IMR-90 (cell line): ENCODE results near the gene RBBP8. TPM values are rescaled to one million over a fixed set of nuclear protein-coding genes. Genes with fewer than 3 reads are reported as not detected.

Experiments
- ATAC-seq: fragments of 200-7000 bp; cut with Tn5 transposase; 2 replicates; pipeline ENCODE4 v1.9.1; 2020; ENCODE audit warnings: low read depth, mild to moderate bottlenecking, moderate library complexity
- BruUV-seq: library from RNA; stranded (reverse); fragments of 400-500 nt; replicated peaks from 2 replicates; lab custom pipeline; 2021; lab: Mats Ljungman, UMichigan
- CTCF ChIA-PET: fragments of 300-600 bp; formaldehyde crosslinking; extraction: SDS; loops from one replicate; lab custom pipeline; 2021; ENCODE audit warnings: antibody characterized with exemption; lab: Yijun Ruan, JAX
- POLR2A ChIA-PET: fragments of 300-600 bp; sonication (Branson Sonifier 250); formaldehyde crosslinking; loops from one replicate; lab custom pipeline; 2022; ENCODE audit warnings: antibody characterized with exemption; ENCODE audit not compliant: unreplicated experiment; lab: Charles Lee
- DNase-seq: peaks from one replicate; pipeline ENCODE4 v3.0.0; 2013
- H2AFZ ChIP-seq: replicated peaks from 2 replicates; pipeline ENCODE3; 2013; ENCODE audit warnings: low read length, mild to moderate bottlenecking; ENCODE audit not compliant: poor library complexity
- H2AK5ac ChIP-seq: 2 replicates; pipeline ENCODE4 v1.6.1; 2013; ENCODE audit warnings: low read depth, low read length, inconsistent platforms
- H2AK9ac ChIP-seq: replicated peaks from 2 replicates; pipeline ENCODE3; 2013; ENCODE audit warnings: mild to moderate bottlenecking, low read depth, low read length, moderate library complexity; ENCODE audit not compliant: poor library complexity
- H2BK120ac ChIP-seq: 2 replicates; pipeline ENCODE4 v1.6.1; 2013; ENCODE audit warnings: low read depth, low read length, inconsistent platforms
- H2BK15ac ChIP-seq: 3 replicates; pipeline ENCODE4 v1.6.1; 2013; ENCODE audit warnings: low read depth, low read length, inconsistent platforms
- H2BK20ac ChIP-seq: 2 replicates; pipeline ENCODE4 v1.6.1; 2013; ENCODE audit warnings: low read depth, mild to moderate bottlenecking, inconsistent platforms, low read length, moderate library complexity
- H2BK5ac ChIP-seq: 2 replicates; pipeline ENCODE4 v1.6.1; 2013; ENCODE audit warnings: mild to moderate bottlenecking, low read depth, low read length, inconsistent platforms; ENCODE audit not compliant: poor library complexity, severe bottlenecking
- H3K14ac ChIP-seq: replicated peaks from 2 replicates; pipeline ENCODE4 v1.6.1; 2013; ENCODE audit warnings: low read depth, low read length, inconsistent platforms
- H3K18ac ChIP-seq: 2 replicates; pipeline ENCODE4 v1.6.1; 2013; ENCODE audit warnings: low read depth, low read length, control low read depth
- H3K23ac ChIP-seq: 2 replicates; pipeline ENCODE4 v1.6.1; 2013; ENCODE audit warnings: low read depth, low read length, inconsistent platforms
- H3K27ac ChIP-seq: 2 replicates; pipeline ENCODE4 v1.5.1; 2013; ENCODE audit warnings: mild to moderate bottlenecking, control low read depth, low read length; ENCODE audit not compliant: insufficient read depth
- H3K27me3 ChIP-seq: 2 replicates; pipeline ENCODE4 v1.6.1; 2013; ENCODE audit warnings: low read length; ENCODE audit not compliant: control insufficient read depth, insufficient read depth
- H3K36me3 ChIP-seq: 2 replicates; pipeline ENCODE4 v1.6.1; 2013; ENCODE audit warnings: low read length, mixed read lengths; ENCODE audit not compliant: control insufficient read depth, insufficient read depth
- H3K4ac ChIP-seq: 2 replicates; pipeline ENCODE4 v1.6.1; 2013; ENCODE audit warnings: low read depth, low read length, inconsistent platforms
- H3K4me1 ChIP-seq: 2 replicates; pipeline ENCODE4 v1.6.1; 2013; ENCODE audit warnings: low read length, mixed read lengths; ENCODE audit not compliant: control insufficient read depth, insufficient read depth
- H3K4me2 ChIP-seq: 2 replicates; pipeline ENCODE4 v1.6.1; 2013; ENCODE audit warnings: low read depth, mild to moderate bottlenecking, control low read depth, low read length, moderate library complexity
- H3K4me3 ChIP-seq: 2 replicates; pipeline ENCODE4 v1.5.1; 2013; ENCODE audit warnings: low read depth, mild to moderate bottlenecking, control low read depth, low read length, moderate library complexity; ENCODE audit not compliant: insufficient read depth
- H3K56ac ChIP-seq: 2 replicates; pipeline ENCODE4 v1.6.1; 2013; ENCODE audit warnings: low read length, inconsistent platforms; ENCODE audit not compliant: insufficient read depth; ENCODE audit errors: extremely low read depth
- H3K79me1 ChIP-seq, 2 experiments: 2 replicates each; pipeline ENCODE4 v1.6.1; 2013; ENCODE audit warnings: low read length in 2 of 2, inconsistent platforms in 1 of 2, low read depth in 1 of 2
- H3K9ac ChIP-seq: 2 replicates; pipeline ENCODE4 v1.6.1; 2013; ENCODE audit warnings: low read depth, low read length, control low read depth
- H3K9me1 ChIP-seq: 2 replicates; pipeline ENCODE4 v1.6.1; 2013; ENCODE audit warnings: low read length, inconsistent platforms; ENCODE audit not compliant: insufficient read depth
- H3K9me3 ChIP-seq: 2 replicates; pipeline ENCODE4 v1.6.1; 2013; ENCODE audit warnings: low read length; ENCODE audit not compliant: control insufficient read depth, insufficient read depth
- H4K20me1 ChIP-seq: 2 replicates; pipeline ENCODE4 v1.6.1; 2013; ENCODE audit warnings: low read length, inconsistent platforms; ENCODE audit not compliant: insufficient read depth
- H4K5ac ChIP-seq: 2 replicates; pipeline ENCODE4 v1.6.1; 2013; ENCODE audit warnings: mild to moderate bottlenecking, low read depth, low read length, control low read depth
- H4K8ac ChIP-seq, 2 experiments: 2 replicates each; pipeline ENCODE4 v1.6.1; 2013; ENCODE audit warnings: low read depth in 2 of 2, low read length in 2 of 2, control low read depth in 1 of 2, inconsistent platforms in 1 of 2
- H4K91ac ChIP-seq: 2 replicates; pipeline ENCODE4 v1.6.1; 2013; ENCODE audit warnings: low read depth, low read length, inconsistent platforms; ENCODE audit not compliant: insufficient read depth
- BHLHE40 ChIP-seq: fragments of 150-350 bp; IDR thresholded peaks from 2 replicates; pipeline ENCODE4 v1.6.1; 2016; ENCODE audit warnings: mild to moderate bottlenecking, low read depth, low read length
- CEBPB ChIP-seq: IDR thresholded peaks from 2 replicates; pipeline ENCODE4 v1.6.1; 2012; ENCODE audit warnings: low read depth, low read length, improper control_type of control experiment
- CHD1 ChIP-seq: IDR thresholded peaks from 2 replicates; pipeline ENCODE4 v1.6.1; 2012; ENCODE audit warnings: low read depth, low read length, improper control_type of control experiment
- CTCF ChIP-seq: conservative IDR thresholded peaks from 2 replicates; pipeline ENCODE4 v1.5.1; 2012; ENCODE audit warnings: mild to moderate bottlenecking, low read depth, low read length, improper control_type of control experiment
- ELK1 ChIP-seq: fragments of 150-350 bp; IDR thresholded peaks from 2 replicates; pipeline ENCODE4 v1.6.1; 2016; ENCODE audit warnings: low read depth, mild to moderate bottlenecking, low read length, moderate library complexity, borderline replicate concordance
- FOS ChIP-seq: fragments of 150-350 bp; IDR thresholded peaks from 2 replicates; pipeline ENCODE4 v1.6.1; 2016; ENCODE audit warnings: low read depth, low read length
- MAFK ChIP-seq: IDR thresholded peaks from 2 replicates; pipeline ENCODE4 v1.6.1; 2012; ENCODE audit warnings: low read depth, low read length, improper control_type of control experiment
- MAZ ChIP-seq: IDR thresholded peaks from 2 replicates; pipeline ENCODE4 v1.6.1; 2012; ENCODE audit warnings: low read depth, mild to moderate bottlenecking, low read length, improper control_type of control experiment, moderate library complexity, borderline replicate concordance
- MXI1 ChIP-seq: IDR thresholded peaks from 2 replicates; pipeline ENCODE4 v1.6.1; 2012; ENCODE audit warnings: low read depth, mild to moderate bottlenecking, low read length, moderate library complexity, borderline replicate concordance
- NFE2L2 ChIP-seq: fragments of 150-350 bp; IDR thresholded peaks from 2 replicates; pipeline ENCODE4 v1.6.1; 2016; ENCODE audit warnings: low read depth, mild to moderate bottlenecking, low read length
- POLR2A ChIP-seq: IDR thresholded peaks from 2 replicates; pipeline ENCODE4 v1.6.1; 2012; ENCODE audit warnings: mild to moderate bottlenecking, low read depth, low read length
- RAD21 ChIP-seq: IDR thresholded peaks from 2 replicates; pipeline ENCODE4 v1.6.1; 2012; ENCODE audit warnings: low read length, improper control_type of control experiment
- RCOR1 ChIP-seq: IDR thresholded peaks from 2 replicates; pipeline ENCODE4 v1.6.1; 2012; ENCODE audit warnings: mild to moderate bottlenecking, low read length, improper control_type of control experiment; ENCODE audit not compliant: insufficient replicate concordance
- RFX5 ChIP-seq: IDR thresholded peaks from 2 replicates; pipeline ENCODE4 v1.8.0; 2012; ENCODE audit warnings: low read depth, mild to moderate bottlenecking, low read length, moderate library complexity
- SMC3 ChIP-seq: fragments of 150-350 bp; IDR thresholded peaks from 2 replicates; pipeline ENCODE4 v1.6.1; 2016; ENCODE audit warnings: low read depth, mild to moderate bottlenecking, antibody characterized with exemption, low read length, moderate library complexity
- USF2 ChIP-seq: fragments of 150-350 bp; IDR thresholded peaks from 2 replicates; pipeline ENCODE4 v1.6.1; 2017; ENCODE audit warnings: mild to moderate bottlenecking, antibody characterized with exemption, low read length, low read depth
- WGBS, 2 experiments: methylation state at CpG; one replicate each; pipeline versions ENCODE4 v1.1.5 to v1.1.7; 2013; ENCODE audit warnings: missing lambda C conversion rate in 2 of 2; ENCODE audit not compliant: insufficient read length in 1 of 2; ENCODE audit errors: extremely low coverage in 2 of 2; 5-methylcytosine and 5-hydroxymethylcytosine counted together
- dilution Hi-C: fragments of 300-500 bp; cut with HindIII; formaldehyde crosslinking; loops from one replicate; pipeline ENCODE4 v1.14.3; 2018; ENCODE audit warnings: low sequenced_read_pairs; ENCODE audit not compliant: unreplicated experiment
- in situ Hi-C: fragments of 300-500 bp; cut with MboI; formaldehyde crosslinking; loops from 3 replicates; pipeline ENCODE4 v1.14.3; 2019; ENCODE audit warnings: low sequenced_read_pairs, inconsistent platforms, mixed read lengths
- intact Hi-C: fragments of 100-400 bp; cut with micrococcal nuclease; formaldehyde crosslinking; loops from 2 replicates; pipeline ENCODE4 v1.10.0; 2022
- polyA plus RNA-seq, 3 experiments: library from polyadenylated mRNA; depleted of rRNA; stranded (reverse); fragments of >200 nt; gene quantifications; 2 replicates each; pipeline ENCODE4 v1.2.3, GENCODE V29; 2012; ENCODE audit warnings: low replicate concordance in 1 of 3
- total RNA-seq: library from RNA; depleted of rRNA; stranded (reverse); fragments of >200 nt; gene quantifications from 2 replicates; pipeline ENCODE4 v1.2.3, GENCODE V29; 2012

RBBP8 gene
- total and polyA plus RNA-seq, 2 of the 4 experiments (the other 2 are of a cell fraction), result 12.0 to 21.1 TPM

GRCh38 chr18:22964116-22964515 is 31.0 kb downstream of the RBBP8 start:
- POLR2A ChIA-PET, result interaction anchor here (0.6 kb wide), 1 partner anchor 794 kb away, joined by 3 read pairs; no protein-coding TSS in a partner anchor

More at GRCh38 chr18:22964116-22964515, 31.0 kb downstream of the RBBP8 start:
- no peak overlapping the region for H4K91ac ChIP-seq
- no peaks in the 10 kb centered on the region for H3K36me3 ChIP-seq
- H4K8ac ChIP-seq, result no peak overlapping the region
- BruUV-seq, result no TSS peak
- CTCF ChIA-PET, result interaction anchor here (0.7 kb wide), 2 partner anchors 25 to 331 kb away, joined by 3 to 5 read pairs; no protein-coding TSS in a partner anchor
- no peaks in the 10 kb centered on the region for H4K20me1 ChIP-seq
- H3K9ac ChIP-seq, result no peak overlapping the region
- H3K4me2 ChIP-seq, result no peak overlapping the region
- H2AK9ac ChIP-seq, result no peak overlapping the region
- H2AFZ ChIP-seq, result no peak overlapping the region
- WGBS, 2 experiments, result no CpG with 5 or more reads among the region's 3 CpGs
- intact Hi-C loops, result no loop called here
- DNase-seq (peak; percentile 47), ATAC-seq (no peak)
- no peaks in the 10 kb centered on the region for H3K27me3 ChIP-seq
- no peak overlapping the region for H2BK20ac ChIP-seq
- H4K5ac ChIP-seq, result no peak overlapping the region
- in situ Hi-C loops, result no loop called here
- no peak overlapping the region for H3K4ac ChIP-seq
- H3K56ac ChIP-seq, result no peak overlapping the region
- peaks cover 2% of the 10 kb centered on the region; the same call in 1 of the 2 replicates for H3K4me1 ChIP-seq
- H3K23ac ChIP-seq, result no peak overlapping the region
- no peak overlapping the region for H3K14ac ChIP-seq
- H3K9me3 ChIP-seq, result no peaks in the 10 kb centered on the region
- TF ChIP-seq FOS, result no peak
- no peak for TF ChIP-seq USF2
- no peak for TF ChIP-seq MAZ
- TF ChIP-seq RCOR1, result no peak
- TF ChIP-seq CTCF, result no peak
- no peak for TF ChIP-seq RAD21
- TF ChIP-seq MAFK, result no peak
- TF ChIP-seq ELK1, result no peak
- no peak for TF ChIP-seq CEBPB
- no peak for TF ChIP-seq POLR2A
- no peak for TF ChIP-seq SMC3
- TF ChIP-seq CHD1, result no peak
- no peak for TF ChIP-seq NFE2L2
- no peak for TF ChIP-seq BHLHE40
- TF ChIP-seq RFX5, result no peak
- TF ChIP-seq MXI1, result no peak
- H3K18ac ChIP-seq, result no peak overlapping the region
- no peak overlapping the region for H3K27ac ChIP-seq
- dilution Hi-C loops, result no loop called here
- H2BK15ac ChIP-seq, result no peak overlapping the region
- no peak overlapping the region for H2BK5ac ChIP-seq
- H3K79me1 ChIP-seq, result peaks cover 7 to 9% of the 10 kb centered on the region in 2 experiments; a peak in 3 of 4 replicates
- no peak overlapping the region for H2BK120ac ChIP-seq
- H3K9me1 ChIP-seq, result no peaks in the 10 kb centered on the region
- H2AK5ac ChIP-seq, result no peak overlapping the region
- H3K4me3 ChIP-seq, result no peak overlapping the region
